GM18861 (cell line): ENCODE data around the gene SLC31A1.
A peak's percentile ranks its signal among the peaks of the same experiment; 100 is the strongest.
"Not testable (repeated sequence)": the region's sequence is repeated elsewhere in the genome, so short reads cannot be mapped to it uniquely, and the experiment has no call there.

Experiments
- ATAC-seq: cut with Tn5 transposase; IDR thresholded peaks from one replicate; pipeline ENCODE4 v1.9.1; 2021; ENCODE audit not compliant: unreplicated experiment

SLC31A1 gene

DNA sequence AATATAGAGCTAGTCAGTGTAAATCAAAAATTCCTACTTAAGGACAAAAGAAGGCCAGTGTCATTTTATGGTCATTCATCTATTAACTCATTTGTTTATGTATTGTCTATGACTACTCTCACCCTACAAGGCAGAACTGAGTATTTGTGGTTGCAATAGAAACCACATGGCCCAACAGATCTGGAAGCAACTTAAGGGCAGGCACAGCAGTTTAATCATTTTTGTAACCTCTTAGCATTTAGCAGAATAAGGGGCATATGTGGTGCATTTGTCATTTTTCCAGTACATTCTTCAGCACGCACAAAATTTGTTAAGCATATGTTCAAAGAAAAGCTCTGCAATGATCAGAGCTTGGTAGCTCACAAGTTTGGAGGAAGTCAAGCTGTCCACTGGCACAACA is 1.4 kb upstream of the SLC31A1 start:
- ATAC-seq: peak; percentile 62

DNA sequence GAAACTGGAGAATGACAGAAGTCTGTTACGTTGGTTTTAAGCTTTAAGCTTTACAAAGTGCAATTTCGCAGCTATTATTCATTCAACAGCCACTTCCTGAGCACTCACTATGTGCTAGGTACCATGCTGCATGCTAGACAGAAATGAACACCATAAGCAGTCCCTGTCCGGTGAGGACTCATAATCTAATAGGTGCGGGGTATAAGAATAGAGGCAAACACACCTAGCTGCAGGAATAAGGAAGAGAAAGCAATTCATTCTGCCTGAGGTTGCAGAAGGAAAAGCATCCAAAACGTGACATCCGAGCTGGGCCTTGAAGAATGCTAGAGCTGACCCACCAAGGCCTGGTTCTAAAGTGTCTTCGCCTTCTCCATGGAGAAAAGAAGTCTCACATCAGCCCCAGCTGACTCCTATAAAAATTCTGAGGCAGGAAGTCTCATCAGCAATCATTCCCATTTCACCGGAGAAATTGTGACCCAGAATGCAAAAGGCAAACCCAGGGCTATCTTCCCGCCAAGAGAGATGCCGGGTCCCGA is 809 bp upstream of the SLC31A1 start:
- peak; percentile 0 for ATAC-seq

DNA sequence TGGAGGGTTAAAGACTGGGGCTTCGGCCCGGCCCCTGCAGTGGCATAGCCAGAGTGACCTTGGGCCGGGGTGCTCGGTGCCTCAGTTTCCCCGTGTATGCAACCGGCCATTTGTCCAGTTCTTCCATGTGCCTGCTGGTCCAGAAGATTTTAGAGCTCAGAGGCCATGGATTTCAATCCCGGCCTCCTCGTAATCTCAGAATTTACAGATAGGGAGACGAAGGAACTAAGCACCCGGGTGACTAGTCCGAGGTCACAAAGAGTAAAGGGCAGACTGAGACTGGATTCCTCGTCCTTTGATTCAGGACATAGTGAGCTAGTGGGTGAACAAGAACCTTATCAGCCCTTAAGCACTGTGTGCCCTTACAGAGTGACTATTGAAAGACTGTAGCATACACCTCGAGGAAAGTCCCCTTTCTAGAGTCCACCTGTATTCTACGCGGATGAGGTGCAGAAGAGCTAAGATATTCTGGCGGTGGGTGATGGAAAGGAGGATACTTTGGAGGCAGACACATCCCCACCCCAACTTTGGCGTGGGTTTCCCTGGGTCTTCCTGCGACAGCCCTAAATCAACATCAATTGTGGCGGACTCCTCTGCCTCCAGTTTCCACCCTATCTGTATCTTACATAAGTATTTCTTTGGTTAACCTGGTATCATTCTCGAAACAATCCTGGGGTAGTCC is 597 bp downstream of the SLC31A1 start:
- no peak for ATAC-seq

GRCh38 chr9:113222482-113222841 is 1.1 kb downstream of the SLC31A1 start:
- ATAC-seq: no peak

- no peak for ATAC-seq
These were observed 2.6 kb downstream of the SLC31A1 start for GRCh38 chr9:113223963-113224362.

- no peak for ATAC-seq
These were observed 6.1 kb downstream of the SLC31A1 start for GRCh38 chr9:113227436-113227835.

- ATAC-seq: no peak
These were observed 6.9 kb downstream of the SLC31A1 start for GRCh38 chr9:113228130-113228665.

DNA sequence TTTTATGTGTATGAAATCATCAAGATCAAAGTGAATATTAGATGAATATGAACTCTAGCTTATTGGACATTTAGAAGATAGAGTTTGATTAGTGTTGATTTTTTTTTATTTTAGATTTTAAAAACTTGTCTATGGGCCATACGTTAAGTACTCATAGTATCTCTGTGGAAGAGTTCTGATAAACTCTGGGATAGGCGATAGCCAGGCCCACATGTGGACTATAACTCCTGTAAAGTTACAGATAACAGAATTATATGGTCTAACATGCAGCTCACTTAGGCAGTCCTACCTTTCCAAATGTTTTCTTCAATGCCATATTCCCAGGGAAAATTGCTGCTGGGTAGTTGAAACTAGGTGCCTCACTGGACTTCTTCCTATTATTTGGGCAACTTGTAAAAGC is 10.4 kb downstream of the SLC31A1 start:
- ATAC-seq: no peak

GRCh38 chr9:113235701-113236255 is 14.4 kb downstream of the SLC31A1 start:
- ATAC-seq: not testable (repeated sequence)

- no peak for ATAC-seq
These were observed 15.7 kb downstream of the SLC31A1 start for GRCh38 chr9:113237026-113237425.

DNA sequence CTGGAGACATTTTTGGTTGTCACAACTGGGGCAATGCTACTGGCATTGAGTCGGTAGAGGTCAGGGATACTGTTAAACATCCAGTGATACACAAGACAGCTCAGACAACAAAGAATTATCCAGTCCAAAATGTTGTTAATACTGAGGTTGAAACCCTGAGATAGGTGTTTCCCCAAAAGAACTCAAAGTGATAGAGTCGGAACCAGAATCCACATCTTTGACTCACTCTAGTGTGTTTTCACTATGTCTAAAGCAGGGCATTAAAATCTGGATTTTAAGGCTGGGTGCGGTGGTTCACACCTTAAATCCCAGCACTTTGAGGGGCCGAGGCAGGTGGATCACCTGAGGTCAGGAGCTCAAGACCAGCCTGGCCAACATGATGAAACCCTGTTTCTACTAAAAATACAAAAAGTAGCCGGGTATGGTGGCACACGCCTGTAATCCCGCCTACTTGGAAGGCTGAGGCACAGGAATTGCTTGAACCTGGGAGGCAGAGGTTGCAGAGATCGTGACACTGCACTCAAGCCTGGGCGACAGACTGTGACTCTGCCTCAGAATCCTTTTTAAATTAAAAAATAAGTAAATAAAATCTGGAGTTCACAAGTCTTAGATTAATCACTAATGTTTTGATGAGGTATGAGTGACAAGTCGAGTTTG is 17.0 kb downstream of the SLC31A1 start:
- ATAC-seq: no peak

- ATAC-seq: no peak
These were observed 17.5 kb downstream of the SLC31A1 start for GRCh38 chr9:113238859-113239232.

DNA sequence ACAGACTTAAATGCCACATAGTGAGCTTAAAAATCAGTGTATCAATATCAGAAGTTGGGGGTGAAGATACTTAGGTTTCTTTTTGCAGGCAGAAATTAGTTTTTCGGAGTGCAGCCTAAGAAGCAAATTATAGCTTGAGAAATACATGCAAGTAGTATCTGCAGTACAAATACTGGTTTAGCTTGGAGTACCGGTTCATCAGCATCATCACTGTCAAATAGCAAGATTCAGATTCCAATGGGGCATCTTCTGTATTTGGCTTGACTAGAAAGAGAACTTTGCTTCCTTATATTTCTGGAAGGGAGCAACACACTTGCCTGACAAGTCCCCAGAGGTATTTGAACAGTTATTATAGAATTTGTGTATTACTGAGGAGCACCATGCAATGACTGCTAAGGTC is 19.8 kb downstream of the SLC31A1 start:
- no peak for ATAC-seq

- ATAC-seq: no peak
These were observed 23.2 kb downstream of the SLC31A1 start for GRCh38 chr9:113244556-113244955.

DNA sequence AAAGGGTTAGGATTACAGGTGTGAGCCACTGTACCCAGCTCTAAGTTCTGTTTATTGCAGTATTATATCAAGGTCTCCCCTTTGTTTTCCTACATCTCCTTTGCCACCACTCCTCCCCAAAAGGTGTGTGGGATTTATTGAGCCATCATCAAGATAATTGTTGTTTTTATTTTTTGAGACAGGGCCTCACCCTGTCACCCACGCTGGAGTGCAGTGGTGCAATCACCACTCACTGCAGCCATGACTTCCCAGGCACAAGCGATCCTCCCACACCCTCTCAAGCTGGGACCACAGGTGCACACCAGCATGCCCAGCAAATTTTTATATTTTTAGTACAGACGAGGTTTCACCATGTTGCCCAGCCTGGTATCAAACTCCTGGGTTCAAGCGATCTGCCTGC is 24.6 kb downstream of the SLC31A1 start:
- ATAC-seq: no peak

DNA sequence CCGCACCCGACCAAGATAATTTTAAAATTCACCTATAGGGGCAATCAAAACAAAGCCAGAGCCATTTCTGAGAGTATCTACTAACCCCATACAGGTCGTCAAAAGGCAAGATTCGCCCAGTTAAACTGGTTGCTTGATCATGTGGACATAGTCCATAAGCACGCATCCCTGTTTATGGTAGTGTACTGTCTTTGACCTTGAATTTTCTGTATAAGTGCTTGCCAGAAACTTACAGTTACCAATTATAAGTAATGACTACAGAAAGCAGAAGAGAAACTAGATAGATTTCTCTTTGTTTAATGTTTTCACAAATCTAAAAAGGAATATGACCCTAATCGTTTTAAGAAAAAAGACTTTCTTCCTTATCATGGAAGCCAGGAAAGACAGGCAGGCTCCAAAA is 25.6 kb downstream of the SLC31A1 start:
- no peak for ATAC-seq

GRCh38 chr9:113247640-113248039 is 26.3 kb downstream of the SLC31A1 start:
- no peak for ATAC-seq

GRCh38 chr9:113249661-113250060 is 28.3 kb downstream of the SLC31A1 start:
- not testable (repeated sequence) for ATAC-seq

GRCh38 chr9:113250807-113251206 is 29.5 kb downstream of the SLC31A1 start:
- ATAC-seq: no peak

GRCh38 chr9:113254991-113255390 is 33.6 kb downstream of the SLC31A1 start:
- ATAC-seq: no peak

DNA sequence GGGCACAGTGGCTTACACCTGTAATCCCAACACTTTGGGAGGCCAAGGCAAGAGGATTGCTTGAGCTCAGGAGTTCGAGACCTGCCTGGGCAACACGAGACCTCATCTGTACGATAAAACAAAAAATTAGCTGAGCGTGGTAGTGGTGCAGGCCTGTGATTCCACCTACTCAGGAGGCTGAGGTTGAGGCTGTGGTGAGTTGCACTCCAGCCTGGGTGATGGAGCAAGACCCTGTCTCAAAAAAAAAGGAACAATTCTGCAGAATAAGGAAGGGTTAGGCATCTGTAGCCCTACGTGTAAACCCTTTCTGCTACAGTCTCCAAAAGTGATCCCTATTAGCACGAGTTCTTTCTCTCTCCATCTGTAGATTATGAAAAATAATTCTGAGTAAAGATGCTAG is 34.1 kb downstream of the SLC31A1 start:
- ATAC-seq: no peak

DNA sequence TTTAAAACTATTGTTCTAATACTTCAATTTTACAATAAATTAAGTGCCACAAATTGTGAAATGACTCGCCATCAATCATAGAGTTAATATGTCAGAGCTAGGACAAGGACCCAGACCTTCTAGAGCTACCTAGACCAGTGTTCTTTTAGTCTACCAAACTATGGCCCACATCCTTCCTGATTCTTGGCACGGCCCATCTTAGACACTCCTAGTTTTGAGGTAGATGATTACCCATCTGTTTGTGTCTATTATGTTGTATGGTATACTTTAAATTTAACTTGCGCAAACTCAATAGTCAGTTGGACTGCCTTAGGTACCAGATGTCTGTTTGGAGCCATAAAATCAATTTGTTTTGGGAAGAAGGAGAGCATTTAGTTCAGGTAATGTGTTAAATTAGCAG is 36.5 kb downstream of the SLC31A1 start:
- ATAC-seq: no peak
